Lower leg skin (tissue), 4 donors: ENCODE data around the gene RARRES1. TPM values are rescaled to one million over a fixed set of nuclear protein-coding genes. Genes with fewer than 3 reads are reported as not detected.

Source experiments
- DNase-seq, 2 donors: peaks; one replicate each; pipeline ENCODE4 v3.0.0-alpha.2; 2019; ENCODE audit warnings: low spot score in 2 of 2
- H3K4me3 ChIP-seq: fragments of 200-600 bp; sonication (generic); 2 replicates; pipeline ENCODE4 v1.5.1; 2017; ENCODE audit warnings: mild to moderate bottlenecking, low read depth; ENCODE audit not compliant: poor library complexity, severe bottlenecking
- CTCF ChIP-seq, 3 donors: fragments of 450-650 bp; IDR thresholded peaks; one replicate each; pipeline ENCODE4 v1.5.1; 2016; ENCODE audit warnings: antibody characterized with exemption in 3 of 3, mild to moderate bottlenecking in 3 of 3, moderate library complexity in 2 of 3
- POLR2A ChIP-seq, 2 donors: fragments of 450-650 bp; IDR thresholded peaks; one replicate each; pipeline ENCODE4 v1.6.1; 2016 to 2017; ENCODE audit warnings: antibody characterized with exemption in 2 of 2, mild to moderate bottlenecking in 1 of 2, moderate library complexity in 1 of 2
- WGBS, 2 donors: methylation state at CpG; one replicate each; pipeline ENCODE4 v1.1.5; 2018; 5-methylcytosine and 5-hydroxymethylcytosine counted together
- intact Hi-C: fragments of 100-400 bp; cut with DNase I; formaldehyde crosslinking; loops from one replicate; pipeline ENCODE4 v1.15.0; 2023; ENCODE audit warnings: low total_unique reads
- total RNA-seq, 4 donors: library from RNA; depleted of rRNA; stranded (reverse); fragments of >200 nt; gene quantifications; one replicate each; pipeline ENCODE4 v1.1.0, GENCODE V29; 2016

The RARRES1 gene
- total RNA-seq, 4 donors from 2014 or later = 5.9 to 89.7 (median 9.2) TPM

DNA sequence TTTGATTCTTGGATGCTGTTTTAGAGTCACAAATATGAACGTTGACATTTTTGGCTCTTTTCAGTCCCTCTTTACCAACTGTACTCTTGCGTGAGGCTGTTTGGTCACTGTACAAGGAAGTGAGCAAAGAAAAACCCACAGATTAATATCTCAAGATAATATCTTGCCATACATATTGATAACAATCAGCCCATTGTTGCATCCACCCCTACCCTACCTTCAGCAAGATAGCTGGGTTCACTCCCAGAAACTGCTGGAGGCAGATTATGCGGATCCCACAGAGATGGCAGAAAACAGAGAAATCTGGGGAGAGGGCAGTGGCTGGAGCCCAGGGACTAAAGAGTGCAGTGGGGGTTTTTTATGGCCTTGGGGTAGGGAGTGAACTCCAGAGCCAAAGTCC is 39.7 kb upstream of the RARRES1 start:
- DNase-seq = no peak
- intact Hi-C loops = no loop called here
- H3K4me3 ChIP-seq = no peak overlapping the region
- no peak for TF ChIP-seq POLR2A (IDR thresholded peaks at IDR 0.05)
- TF ChIP-seq CTCF (IDR thresholded peaks at IDR 0.05) = no peak
- 60 to 75% methylated on average over 3 of the region's 3 CpGs for WGBS, 2 donors

- TF ChIP-seq CTCF (IDR thresholded peaks at IDR 0.05) (no peak), POLR2A (IDR thresholded peaks at IDR 0.05) (no peak)
- no peak for DNase-seq
- H3K4me3 ChIP-seq = no peak overlapping the region
- 75 to 84% methylated on average over 1 of the region's 1 CpG for WGBS, 2 donors
- intact Hi-C loops = no loop called here
Measured at GRCh38 chr3:158771577-158771976, 39.3 kb upstream of the RARRES1 start.

DNA sequence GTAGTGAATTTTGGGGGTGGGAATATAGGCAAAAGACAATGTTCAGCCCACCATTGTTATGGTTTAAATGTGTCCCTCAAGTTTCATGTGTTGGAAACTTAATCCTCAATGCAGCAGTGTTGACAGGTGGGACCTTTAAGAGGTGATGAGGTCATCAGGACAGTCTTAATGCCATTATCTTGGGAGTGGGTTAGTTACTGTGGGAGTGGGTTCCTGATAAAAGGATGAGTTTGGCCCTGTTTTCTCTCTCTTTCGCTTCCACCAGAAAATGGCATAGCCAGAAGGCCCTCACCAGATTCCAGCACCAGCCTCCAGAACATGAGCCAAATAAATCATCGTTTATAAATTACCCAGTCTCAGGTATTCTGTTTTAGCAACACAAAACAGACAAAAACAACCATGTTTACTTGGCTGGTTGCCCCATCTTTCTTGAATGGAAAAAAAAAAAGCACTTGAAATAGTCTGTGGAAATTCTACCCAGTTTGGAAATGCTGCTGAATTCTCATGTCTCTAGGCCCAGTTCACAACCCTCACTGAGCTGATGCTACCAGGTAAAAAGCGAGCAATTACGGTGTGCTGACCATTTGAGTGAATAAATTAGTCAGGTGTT is 38.6 kb upstream of the RARRES1 start:
- no peak for DNase-seq
- H3K4me3 ChIP-seq = no peak overlapping the region
- TF ChIP-seq CTCF (IDR thresholded peaks at IDR 0.05) (no peak), POLR2A (IDR thresholded peaks at IDR 0.05) (no peak)
- 85 to 87% methylated on average over 4 of the region's 4 CpGs for WGBS, 2 donors
- intact Hi-C loops = no loop called here

- TF ChIP-seq POLR2A (IDR thresholded peaks at IDR 0.05) (no peak), CTCF (IDR thresholded peaks at IDR 0.05) (no peak)
- intact Hi-C loops = no loop called here
- H3K4me3 ChIP-seq = no peak overlapping the region
- WGBS, 2 donors = 91 to 94% methylated on average over 10 of the region's 10 CpGs
- no peak for DNase-seq
Measured at GRCh38 chr3:158769952-158770740, 37.9 kb upstream of the RARRES1 start.

DNA sequence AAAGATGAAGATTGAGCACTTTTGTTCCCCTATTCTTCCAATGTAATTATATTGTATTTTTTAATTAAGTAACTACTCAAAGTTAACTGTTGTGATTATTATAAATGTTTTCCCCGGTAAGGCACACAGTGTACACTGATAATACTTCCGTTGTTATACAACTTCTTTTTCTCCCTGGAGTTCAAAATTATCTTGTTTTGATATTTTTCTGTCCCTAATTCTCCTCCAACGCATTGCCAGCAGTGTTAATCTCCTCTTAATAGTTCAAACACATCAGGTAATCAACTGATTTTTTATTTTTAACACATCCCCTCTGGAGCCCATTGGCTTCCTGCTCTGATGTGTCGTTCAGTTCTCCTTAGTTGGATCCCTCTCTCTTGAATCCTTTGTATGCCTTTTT is 37.3 kb upstream of the RARRES1 start:
- DNase-seq = no peak
- intact Hi-C loops = no loop called here
- no peak for TF ChIP-seq POLR2A (IDR thresholded peaks at IDR 0.05)
- no peak for TF ChIP-seq CTCF (IDR thresholded peaks at IDR 0.05)
- WGBS, 2 donors = 54 to 58% methylated on average over 4 of the region's 4 CpGs
- no peak overlapping the region for H3K4me3 ChIP-seq
